GM12874 (cell line): ENCODE data around the gene ENTPD8.

Source experiments
- TF ChIP-seq, protein P1 (sequence below): IDR thresholded peaks from 2 replicates; pipeline ENCODE4 v1.5.1; 2011; ENCODE audit warnings: low read depth, mild to moderate bottlenecking, control low read depth, low read length, moderate library complexity; ENCODE audit not compliant: insufficient read depth

The ENTPD8 gene

DNA sequence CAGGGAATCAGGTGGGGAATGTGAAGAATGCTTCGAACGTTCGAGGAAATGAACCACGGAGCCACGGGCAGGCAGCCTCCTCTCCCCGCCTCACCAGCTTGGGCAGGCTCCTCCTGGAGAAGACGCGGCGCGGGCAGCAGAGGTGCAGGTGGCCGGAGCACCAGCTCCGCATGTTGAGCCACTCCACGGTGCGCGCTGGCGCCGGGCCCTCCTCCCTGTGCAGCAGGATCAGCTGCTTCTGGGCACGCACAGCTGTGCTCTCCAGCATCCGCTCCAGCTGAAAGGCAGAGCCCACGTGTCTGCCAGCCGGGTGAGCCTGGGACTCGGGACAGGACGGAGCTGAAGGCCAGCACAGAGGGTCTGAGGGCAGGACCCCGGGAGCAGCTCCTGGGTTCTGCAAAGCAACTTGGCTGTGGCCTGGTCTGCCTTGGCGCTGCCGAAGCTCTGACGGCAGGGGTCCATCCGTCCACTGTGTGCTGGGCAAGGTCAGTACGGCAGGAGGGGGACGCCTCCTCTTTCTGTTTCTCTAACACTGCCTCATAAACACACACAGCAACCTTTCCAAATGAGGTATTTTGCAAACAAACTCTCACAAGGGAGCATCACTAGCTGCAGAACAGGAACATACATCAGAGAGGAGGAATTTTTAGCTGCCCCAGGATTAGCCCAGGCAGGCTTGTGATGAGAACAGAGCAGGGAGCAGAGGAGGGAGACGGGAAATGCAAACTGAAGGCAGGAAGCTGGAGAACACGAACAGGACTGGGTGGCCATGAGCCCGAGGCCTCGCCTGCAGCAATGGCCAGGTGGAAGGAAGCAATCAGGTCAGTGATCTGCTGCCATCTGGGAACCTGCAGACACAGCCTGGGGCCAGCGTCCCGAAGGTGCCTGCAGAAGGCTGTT is 38.1 kb upstream of the ENTPD8 start:
- TF ChIP-seq, protein P1, sequence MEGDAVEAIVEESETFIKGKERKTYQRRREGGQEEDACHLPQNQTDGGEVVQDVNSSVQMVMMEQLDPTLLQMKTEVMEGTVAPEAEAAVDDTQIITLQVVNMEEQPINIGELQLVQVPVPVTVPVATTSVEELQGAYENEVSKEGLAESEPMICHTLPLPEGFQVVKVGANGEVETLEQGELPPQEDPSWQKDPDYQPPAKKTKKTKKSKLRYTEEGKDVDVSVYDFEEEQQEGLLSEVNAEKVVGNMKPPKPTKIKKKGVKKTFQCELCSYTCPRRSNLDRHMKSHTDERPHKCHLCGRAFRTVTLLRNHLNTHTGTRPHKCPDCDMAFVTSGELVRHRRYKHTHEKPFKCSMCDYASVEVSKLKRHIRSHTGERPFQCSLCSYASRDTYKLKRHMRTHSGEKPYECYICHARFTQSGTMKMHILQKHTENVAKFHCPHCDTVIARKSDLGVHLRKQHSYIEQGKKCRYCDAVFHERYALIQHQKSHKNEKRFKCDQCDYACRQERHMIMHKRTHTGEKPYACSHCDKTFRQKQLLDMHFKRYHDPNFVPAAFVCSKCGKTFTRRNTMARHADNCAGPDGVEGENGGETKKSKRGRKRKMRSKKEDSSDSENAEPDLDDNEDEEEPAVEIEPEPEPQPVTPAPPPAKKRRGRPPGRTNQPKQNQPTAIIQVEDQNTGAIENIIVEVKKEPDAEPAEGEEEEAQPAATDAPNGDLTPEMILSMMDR: no peak

DNA sequence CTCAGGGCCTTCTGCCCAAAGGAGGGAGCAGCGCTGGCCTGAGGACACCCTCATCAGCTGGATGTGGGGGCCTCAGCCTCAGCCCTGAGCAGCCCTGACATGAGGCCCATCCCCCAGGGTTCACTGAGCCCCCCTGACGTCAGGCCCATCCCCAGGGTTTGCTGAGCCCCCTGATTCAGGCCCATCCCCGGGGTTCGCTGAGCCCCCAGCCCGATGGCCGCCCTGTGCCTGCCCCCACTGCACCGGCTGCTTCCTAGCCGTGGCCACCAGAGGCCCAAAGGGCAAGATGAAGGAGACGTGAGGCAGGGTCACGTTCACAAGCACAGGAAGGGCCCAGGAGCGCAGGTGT is 37.4 kb upstream of the ENTPD8 start:
- TF ChIP-seq, protein P1: no peak

DNA sequence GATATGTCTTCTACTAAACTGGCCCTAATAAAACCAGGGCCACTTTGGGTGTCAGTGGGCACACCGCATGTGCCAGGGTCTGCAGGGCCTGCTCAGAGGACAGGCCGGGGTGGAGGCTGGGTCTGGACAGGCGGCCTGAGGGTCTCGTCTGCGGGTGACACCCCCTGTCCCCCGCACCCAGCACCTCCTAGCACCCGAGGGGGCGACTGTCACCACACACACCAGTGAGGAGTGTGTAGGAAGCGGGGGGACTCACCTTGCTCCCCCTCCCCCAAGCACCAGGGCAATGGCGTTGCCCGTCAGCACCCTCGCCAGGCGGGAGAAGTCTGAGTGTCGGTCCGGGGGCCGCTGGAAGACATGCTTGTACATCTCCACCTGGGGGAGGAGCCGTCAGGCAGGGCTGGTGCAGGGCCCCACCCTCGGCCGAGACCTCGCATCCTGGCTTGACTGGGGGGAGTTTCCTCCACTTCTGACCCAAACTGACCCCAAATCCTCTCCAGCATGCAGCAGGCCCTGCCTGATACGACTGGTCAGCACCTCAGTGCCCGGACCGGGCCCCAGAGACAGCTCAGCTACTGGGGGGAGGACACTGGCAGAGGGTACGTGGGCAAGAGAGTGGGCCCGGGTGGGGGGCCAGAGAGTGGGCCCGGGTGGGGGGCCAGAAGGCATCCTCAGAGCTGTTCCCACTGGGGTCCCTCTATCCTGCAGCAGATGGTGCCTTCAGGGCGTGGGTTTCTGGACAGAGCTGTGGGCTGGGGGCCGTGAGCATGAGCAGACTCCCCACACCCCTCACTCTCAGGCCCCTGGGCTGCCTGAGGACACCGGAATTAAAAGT is 36.8 kb upstream of the ENTPD8 start:
- TF ChIP-seq, protein P1: no peak

DNA sequence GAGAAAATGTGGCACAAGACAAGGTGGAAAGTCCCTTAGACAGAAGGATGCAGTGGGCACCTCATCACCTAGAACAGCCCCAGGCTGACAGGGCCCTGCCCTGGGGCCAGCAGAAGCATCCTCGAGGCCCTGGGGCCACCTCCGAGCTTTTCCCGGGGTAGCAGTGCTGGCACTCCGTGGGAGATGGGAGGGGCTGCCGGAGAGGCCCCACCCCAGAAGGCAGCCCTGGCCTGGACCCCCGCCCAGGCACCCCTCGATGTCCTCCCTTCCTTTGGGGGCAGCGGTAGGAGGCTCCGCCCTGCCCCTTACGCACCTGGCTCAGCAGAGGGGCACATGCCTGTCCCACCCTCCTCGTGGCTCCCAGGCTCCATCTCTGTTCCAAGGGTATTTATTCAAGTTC is 35.7 kb upstream of the ENTPD8 start:
- TF ChIP-seq, protein P1: no peak

DNA sequence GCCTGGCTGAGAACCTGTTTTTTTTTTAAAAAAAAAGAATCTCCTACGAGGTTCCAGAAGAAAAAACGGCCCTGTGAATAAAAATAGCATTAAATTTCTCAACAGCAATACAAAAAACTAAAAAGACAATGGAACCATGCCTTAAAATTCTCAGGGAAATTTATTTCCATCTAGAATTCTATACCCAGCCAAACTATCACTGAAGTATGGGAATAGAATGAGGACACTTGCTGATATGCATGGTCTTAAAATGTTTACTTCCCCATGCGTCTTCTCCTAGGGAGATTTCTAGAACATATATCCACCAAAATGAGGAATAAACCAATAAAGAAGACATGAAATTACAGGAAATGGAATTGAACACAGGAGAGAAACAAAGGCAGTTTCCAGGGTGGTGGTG is 34.5 kb upstream of the ENTPD8 start:
- TF ChIP-seq, protein P1: no peak

DNA sequence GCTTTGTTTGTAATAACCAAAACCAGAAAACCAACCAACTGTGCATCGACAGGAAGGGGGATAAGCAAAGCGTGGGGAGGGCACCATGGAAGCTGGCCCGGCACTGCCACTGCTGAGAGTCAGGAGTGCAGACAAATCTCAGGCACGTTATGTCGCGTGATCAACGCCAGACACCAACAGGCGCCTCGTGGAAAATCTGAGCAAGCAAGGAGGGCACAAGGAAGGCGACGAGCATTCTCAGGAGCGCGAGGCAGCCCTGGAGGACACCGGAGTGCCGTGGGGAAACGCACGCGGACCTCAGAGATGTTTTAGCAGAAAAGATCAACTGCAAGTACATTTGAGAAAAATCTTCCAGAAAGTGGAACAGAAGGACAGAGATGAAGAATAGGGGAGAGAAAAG is 33.1 kb upstream of the ENTPD8 start:
- TF ChIP-seq, protein P1: no peak

DNA sequence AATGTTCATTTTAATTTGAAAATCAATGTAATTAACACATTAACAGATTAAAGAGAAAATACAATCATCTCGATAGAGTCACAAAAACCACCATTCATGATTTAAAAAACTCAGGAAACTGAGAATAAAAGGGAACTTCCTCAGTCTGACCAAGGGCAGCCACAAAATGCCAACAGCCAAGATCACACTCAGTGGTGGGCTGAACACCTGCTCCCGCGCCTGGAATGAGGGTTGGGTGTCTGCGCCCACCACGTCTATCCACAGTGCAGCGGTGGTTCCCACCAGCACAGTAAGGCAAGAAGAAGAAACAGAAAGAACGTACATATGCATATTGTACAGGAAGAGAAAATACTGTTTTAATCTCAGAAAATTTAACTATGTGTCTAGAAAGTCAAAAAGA is 29.6 kb upstream of the ENTPD8 start:
- TF ChIP-seq, protein P1: no peak
